PC-3 (cell line): ENCODE data around the gene NTM. TPM values are rescaled to one million over a fixed set of nuclear protein-coding genes. Genes with fewer than 3 reads are reported as not detected.

Experiments used
- ATAC-seq: fragments of 200-7000 bp; cut with Tn5 transposase; 2 replicates; pipeline ENCODE4 v1.9.1; 2020; ENCODE audit warnings: mild to moderate bottlenecking, moderate library complexity
- BruUV-seq: library from RNA; stranded (reverse); fragments of 400-500 nt; replicated peaks from 2 replicates; lab custom pipeline; 2021; lab: Mats Ljungman, UMichigan
- CTCF ChIA-PET: fragments of 300-600 bp; sonication (Branson Sonifier 250); formaldehyde crosslinking; loops from one replicate; lab custom pipeline; 2022; ENCODE audit warnings: antibody characterized with exemption; lab: Charles Lee
- POLR2A ChIA-PET: fragments of 300-600 bp; sonication (Branson Sonifier 250); formaldehyde crosslinking; loops from one replicate; lab custom pipeline; 2022; ENCODE audit warnings: antibody characterized with exemption; ENCODE audit not compliant: unreplicated experiment; lab: Charles Lee
- DNase-seq: peaks from one replicate; pipeline ENCODE4 v3.0.0-alpha.2; 2015
- H2AFZ ChIP-seq: fragments of 300-600 bp; sonication (generic); 2 replicates; pipeline ENCODE4 v1.6.0; 2016; ENCODE audit warnings: antibody characterized with exemption, low read length
- H3F3A ChIP-seq: fragments of 300-600 bp; sonication (generic); one replicate; pipeline ENCODE4 v1.6.0; 2017; ENCODE audit warnings: antibody characterized with exemption, low read length, control low read depth, mild to moderate bottlenecking; ENCODE audit not compliant: unreplicated experiment
- H3K27ac ChIP-seq: fragments of 300-600 bp; sonication (generic); 2 replicates; pipeline ENCODE4 v1.5.1; 2016; ENCODE audit warnings: mild to moderate bottlenecking, low read length
- H3K27me3 ChIP-seq: fragments of 300-600 bp; sonication (generic); 2 replicates; pipeline ENCODE4 v1.6.1; 2016; ENCODE audit warnings: low read length, mixed read lengths
- H3K36me3 ChIP-seq: fragments of 300-600 bp; sonication (generic); 2 replicates; pipeline ENCODE4 v1.6.1; 2016; ENCODE audit warnings: low read depth, mixed run types, low read length, mixed read lengths
- H3K4me1 ChIP-seq: fragments of 300-600 bp; sonication (generic); 2 replicates; pipeline ENCODE4 v1.5.1; 2016; ENCODE audit warnings: low read length; ENCODE audit not compliant: insufficient read depth
- H3K4me2 ChIP-seq: fragments of 300-600 bp; sonication (generic); 2 replicates; pipeline ENCODE4 v1.6.0; 2016; ENCODE audit warnings: low read length
- H3K4me3 ChIP-seq: fragments of 300-600 bp; sonication (generic); 2 replicates; pipeline ENCODE4 v1.5.1; 2016; ENCODE audit warnings: mild to moderate bottlenecking, low read length, mixed read lengths
- H3K79me2 ChIP-seq: fragments of 300-600 bp; sonication (generic); 2 replicates; pipeline ENCODE4 v1.6.1; 2017; ENCODE audit warnings: low read length, mixed read lengths
- H3K9ac ChIP-seq: fragments of 300-600 bp; sonication (generic); 2 replicates; pipeline ENCODE4 v1.6.0; 2016; ENCODE audit warnings: mild to moderate bottlenecking, low read length
- H3K9me2 ChIP-seq: fragments of 300-600 bp; sonication (generic); replicated peaks from 2 replicates; pipeline ENCODE4 v1.6.1; 2016; ENCODE audit warnings: mixed run types, low read length, mixed read lengths
- H3K9me3 ChIP-seq: fragments of 300-600 bp; sonication (generic); 2 replicates; pipeline ENCODE4 v1.6.1; 2016; ENCODE audit warnings: low read length, mixed read lengths
- H4K20me1 ChIP-seq: fragments of 300-600 bp; sonication (generic); 2 replicates; pipeline ENCODE4 v1.6.1; 2016; ENCODE audit warnings: low read length, mixed read lengths
- EZH2 ChIP-seq: fragments of 300-600 bp; sonication (generic); IDR thresholded peaks from one replicate; pipeline ENCODE4 v1.6.1; 2017; ENCODE audit warnings: antibody characterized with exemption, mild to moderate bottlenecking, low read length; ENCODE audit not compliant: unreplicated experiment
- EZH2phosphoT487 ChIP-seq: fragments of 300-600 bp; sonication (generic); IDR thresholded peaks from 2 replicates; pipeline ENCODE4 v1.6.1; 2018; ENCODE audit warnings: mild to moderate bottlenecking, antibody characterized with exemption, low read length, borderline replicate concordance
- intact Hi-C: fragments of 100-400 bp; cut with micrococcal nuclease; formaldehyde crosslinking; loops from 2 replicates; pipeline ENCODE4 v1.9.0; 2023
- total RNA-seq: library from RNA; depleted of rRNA; stranded (reverse); fragments of >200 nt; gene quantifications from 2 replicates; pipeline ENCODE4 v1.2.3, GENCODE V29; 2014
- TF ChIP-seq, protein P1 (sequence below): fragments of 300-600 bp; sonication (generic); conservative IDR thresholded peaks from 2 replicates; pipeline ENCODE4 v1.5.1; 2017; ENCODE audit warnings: antibody characterized with exemption, low read depth, mild to moderate bottlenecking, low read length

The NTM gene
- total RNA-seq, 1 experiment from 2014 or later: not detected

DNA sequence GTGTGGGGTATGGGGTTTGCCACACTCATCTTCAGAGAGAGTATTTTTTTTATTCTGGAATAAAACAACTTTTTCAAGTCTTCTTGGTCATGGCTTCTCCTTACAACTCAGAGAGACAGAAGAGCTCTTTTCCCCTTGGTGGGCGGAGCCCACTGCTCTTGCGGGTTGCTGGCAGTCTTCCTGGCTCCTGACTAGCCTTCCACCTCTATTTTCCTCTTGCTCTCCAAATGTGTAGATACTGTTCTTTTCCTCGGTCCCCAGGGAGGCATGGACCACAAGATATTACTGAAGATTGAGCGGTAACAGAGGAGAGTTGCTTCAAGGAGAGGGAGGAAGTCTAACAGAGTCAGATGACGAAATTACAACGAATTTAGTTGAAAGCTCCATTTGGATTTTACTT is 210.6 kb downstream of the NTM start:
- Histone ChIP-seq H3K9me3 (no peaks in the 10 kb centered on the region), H3K4me3 (no peak overlapping the region), H3K9ac (no peak overlapping the region), H3F3A (no peaks in the 10 kb centered on the region), H3K4me1 (no peaks in the 10 kb centered on the region), H4K20me1 (no peaks in the 10 kb centered on the region), H3K36me3 (no peaks in the 10 kb centered on the region), H3K27ac (no peak overlapping the region), H3K4me2 (no peak overlapping the region), H3K27me3 (peaks cover 61% of the 10 kb centered on the region), H3K9me2 (no peaks in the 10 kb centered on the region), H2AFZ (no peak overlapping the region), H3K79me2 (no peaks in the 10 kb centered on the region)
- no peak for DNase-seq
- TF ChIP-seq, protein P1, sequence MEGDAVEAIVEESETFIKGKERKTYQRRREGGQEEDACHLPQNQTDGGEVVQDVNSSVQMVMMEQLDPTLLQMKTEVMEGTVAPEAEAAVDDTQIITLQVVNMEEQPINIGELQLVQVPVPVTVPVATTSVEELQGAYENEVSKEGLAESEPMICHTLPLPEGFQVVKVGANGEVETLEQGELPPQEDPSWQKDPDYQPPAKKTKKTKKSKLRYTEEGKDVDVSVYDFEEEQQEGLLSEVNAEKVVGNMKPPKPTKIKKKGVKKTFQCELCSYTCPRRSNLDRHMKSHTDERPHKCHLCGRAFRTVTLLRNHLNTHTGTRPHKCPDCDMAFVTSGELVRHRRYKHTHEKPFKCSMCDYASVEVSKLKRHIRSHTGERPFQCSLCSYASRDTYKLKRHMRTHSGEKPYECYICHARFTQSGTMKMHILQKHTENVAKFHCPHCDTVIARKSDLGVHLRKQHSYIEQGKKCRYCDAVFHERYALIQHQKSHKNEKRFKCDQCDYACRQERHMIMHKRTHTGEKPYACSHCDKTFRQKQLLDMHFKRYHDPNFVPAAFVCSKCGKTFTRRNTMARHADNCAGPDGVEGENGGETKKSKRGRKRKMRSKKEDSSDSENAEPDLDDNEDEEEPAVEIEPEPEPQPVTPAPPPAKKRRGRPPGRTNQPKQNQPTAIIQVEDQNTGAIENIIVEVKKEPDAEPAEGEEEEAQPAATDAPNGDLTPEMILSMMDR: no peak
- TF ChIP-seq EZH2 (no peak), EZH2phosphoT487 (no peak)
- POLR2A ChIA-PET: no interaction called here
- intact Hi-C loops: no loop called here
- CTCF ChIA-PET: no interaction called here
- no peak for ATAC-seq
- no TSS peak for BruUV-seq

DNA sequence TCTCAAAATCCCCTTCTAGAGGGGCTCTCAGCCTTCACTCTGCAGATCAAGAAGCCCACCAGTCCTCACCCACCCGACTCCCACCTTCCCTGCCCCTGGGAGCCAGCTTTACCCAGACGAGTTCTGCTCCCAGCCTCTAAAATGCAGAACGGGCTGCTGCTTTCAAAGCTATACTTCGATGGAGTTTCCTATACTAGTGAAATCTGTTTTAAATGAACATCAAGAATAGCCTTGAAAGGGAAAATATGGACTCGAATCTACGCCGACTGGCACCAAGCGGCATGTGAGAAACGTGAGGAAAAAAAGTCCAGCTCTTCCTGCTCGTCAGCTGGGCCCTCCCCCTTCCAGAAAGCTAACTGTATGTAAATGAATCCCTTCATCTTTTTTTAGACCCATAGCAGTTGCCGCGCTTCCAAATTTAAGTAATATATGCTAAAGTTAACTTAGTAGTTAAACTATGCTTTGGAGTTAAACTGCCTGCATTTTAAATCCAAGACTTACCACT is 211.7 kb downstream of the NTM start:
- Histone ChIP-seq H3K4me2 (no peak overlapping the region), H3K9me2 (no peaks in the 10 kb centered on the region), H3K9me3 (no peaks in the 10 kb centered on the region), H3K4me1 (no peaks in the 10 kb centered on the region), H3K4me3 (no peak overlapping the region), H3K36me3 (no peaks in the 10 kb centered on the region), H4K20me1 (no peaks in the 10 kb centered on the region), H2AFZ (no peak overlapping the region), H3K27me3 (peaks cover 61% of the 10 kb centered on the region), H3K27ac (no peak overlapping the region), H3K79me2 (no peaks in the 10 kb centered on the region), H3F3A (no peaks in the 10 kb centered on the region), H3K9ac (no peak overlapping the region)
- ChIA-PET POLR2A (no interaction called here), CTCF (no interaction called here)
- BruUV-seq: no TSS peak
- ATAC-seq (no peak), DNase-seq (no peak)
- intact Hi-C loops: no loop called here
- TF ChIP-seq EZH2 (no peak), EZH2phosphoT487 (no peak)
- TF ChIP-seq, protein P1: no peak

DNA sequence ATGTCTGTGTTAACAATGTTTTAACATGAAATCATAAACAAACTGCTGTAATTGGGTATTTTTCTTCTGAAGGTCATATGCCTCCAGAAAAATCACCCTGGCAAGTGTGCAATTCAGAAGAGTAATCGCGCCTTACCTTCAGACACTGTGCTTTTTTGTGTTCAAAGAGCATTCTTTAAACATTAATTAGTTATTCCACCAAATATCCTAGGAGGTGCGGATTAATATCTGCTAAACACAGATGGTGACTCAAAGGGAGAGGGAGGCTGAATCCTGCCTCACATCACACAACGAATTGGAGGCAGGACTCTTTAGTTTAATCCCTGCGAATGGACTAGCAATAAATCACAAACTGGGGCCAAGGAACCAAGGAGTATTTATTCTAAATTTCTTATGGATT is 213.0 kb downstream of the NTM start:
- intact Hi-C loops: no loop called here
- no peaks in the 10 kb centered on the region for H4K20me1 ChIP-seq

More for the DNA sequence above, 213.0 kb downstream of the NTM start:
- Histone ChIP-seq H3K9me3 (no peaks in the 10 kb centered on the region), H3K27me3 (peaks cover 55% of the 10 kb centered on the region), H3K9me2 (no peaks in the 10 kb centered on the region), H3K36me3 (no peaks in the 10 kb centered on the region), H2AFZ (no peak overlapping the region), H3K4me1 (no peaks in the 10 kb centered on the region), H3K4me2 (no peak overlapping the region), H3K27ac (no peak overlapping the region), H3K4me3 (no peak overlapping the region), H3F3A (no peaks in the 10 kb centered on the region), H3K79me2 (no peaks in the 10 kb centered on the region), H3K9ac (no peak overlapping the region)
- no TSS peak for BruUV-seq
- DNase-seq (no peak), ATAC-seq (no peak)
- ChIA-PET POLR2A (no interaction called here), CTCF (no interaction called here)
- TF ChIP-seq, protein P1: no peak
- no peak for TF ChIP-seq EZH2
- TF ChIP-seq EZH2phosphoT487: no peak
